Fibroblast of skin of back (primary cell): ENCODE data around the gene AATK.

ENCODE experiments used
- DNase-seq: peaks from one replicate; pipeline ENCODE4 v3.0.0-alpha.2; 2013

The AATK gene

GRCh38 chr17:81196505-81197408, 30.7 kb upstream of the AATK start:
- DNase-seq: no peak

GRCh38 chr17:81195941-81196495, 30.0 kb upstream of the AATK start:
- DNase-seq: no peak

GRCh38 chr17:81194941-81195901, 29.2 kb upstream of the AATK start:
- DNase-seq: no peak

- DNase-seq: no peak
Observed at GRCh38 chr17:81194225-81194760, 28.3 kb upstream of the AATK start.

- no peak for DNase-seq
Observed at GRCh38 chr17:81193470-81194224, 27.6 kb upstream of the AATK start.

- DNase-seq: no peak
Observed at GRCh38 chr17:81193051-81193410, 27.0 kb upstream of the AATK start.

- DNase-seq: no peak
Observed at GRCh38 chr17:81192386-81193050, 26.5 kb upstream of the AATK start.

- DNase-seq: no peak
Observed at GRCh38 chr17:81191646-81192045, 25.6 kb upstream of the AATK start.

- DNase-seq: no peak
Observed at GRCh38 chr17:81191116-81191515, 25.1 kb upstream of the AATK start.

GRCh38 chr17:81190591-81190990, 24.6 kb upstream of the AATK start:
- no peak for DNase-seq

GRCh38 chr17:81189670-81190530, 23.9 kb upstream of the AATK start:
- DNase-seq: no peak

- DNase-seq: no peak
Observed at GRCh38 chr17:81189016-81189415, 23.0 kb upstream of the AATK start.

- no peak for DNase-seq
Observed at GRCh38 chr17:81188491-81188840, 22.4 kb upstream of the AATK start.

GRCh38 chr17:81187586-81188490, 21.8 kb upstream of the AATK start:
- no peak for DNase-seq

- DNase-seq: no peak
Observed at GRCh38 chr17:81187120-81187519, 21.1 kb upstream of the AATK start.

- DNase-seq: no peak
Observed at GRCh38 chr17:81186203-81186602, 20.2 kb upstream of the AATK start.

- DNase-seq: no peak
Observed at GRCh38 chr17:81184555-81184954, 18.5 kb upstream of the AATK start.

GRCh38 chr17:81183807-81184206, 17.8 kb upstream of the AATK start:
- no peak for DNase-seq

GRCh38 chr17:81183316-81183715, 17.3 kb upstream of the AATK start:
- no peak for DNase-seq

- DNase-seq: no peak
Observed at GRCh38 chr17:81182596-81182995, 16.6 kb upstream of the AATK start.
